GM12865 (cell line): ENCODE data around the gene PDE3A.
"Not testable (repeated sequence)": the region's sequence is repeated elsewhere in the genome, so short reads cannot be mapped to it uniquely, and the experiment has no call there.

ENCODE experiments used
- DNase-seq: peaks from one replicate; pipeline ENCODE4 v3.0.0; 2010; ENCODE audit warnings: low read depth
- H3K4me3 ChIP-seq: 2 replicates; pipeline ENCODE4 v1.5.1; 2011; ENCODE audit warnings: mild to moderate bottlenecking, low read depth, low read length, control low read depth
- CTCF ChIP-seq: IDR thresholded peaks from 2 replicates; pipeline ENCODE4 v1.5.1; 2011; ENCODE audit warnings: low read length, control low read depth, low read depth, inconsistent platforms; ENCODE audit not compliant: insufficient read depth; ENCODE audit errors: missing control alignments

Gene PDE3A

GRCh38 chr12:20372326-20373096, 4.2 kb downstream of the PDE3A start:
- no peak overlapping the region for H3K4me3 ChIP-seq
- TF ChIP-seq CTCF = no peak
- DNase-seq = no peak

- H3K4me3 ChIP-seq = no peak overlapping the region
- no peak for TF ChIP-seq CTCF
- DNase-seq = no peak
These were observed 6.5 kb downstream of the PDE3A start for GRCh38 chr12:20374795-20375194.

- no peak for DNase-seq
- H3K4me3 ChIP-seq = no peak overlapping the region
- TF ChIP-seq CTCF = no peak
These were observed 7.2 kb downstream of the PDE3A start for GRCh38 chr12:20375560-20375959.

GRCh38 chr12:20376984-20377383, 8.6 kb downstream of the PDE3A start:
- TF ChIP-seq CTCF = peak; percentile 24
- peak; percentile 17 for DNase-seq
- no peak overlapping the region for H3K4me3 ChIP-seq

GRCh38 chr12:20377750-20378149, 9.4 kb downstream of the PDE3A start:
- no peak for TF ChIP-seq CTCF
- no peak overlapping the region for H3K4me3 ChIP-seq
- DNase-seq = no peak

GRCh38 chr12:20382117-20382516, 13.8 kb downstream of the PDE3A start:
- no peak for TF ChIP-seq CTCF
- no peak overlapping the region for H3K4me3 ChIP-seq
- DNase-seq = no peak

GRCh38 chr12:20383612-20384011, 15.3 kb downstream of the PDE3A start:
- no peak for DNase-seq
- no peak for TF ChIP-seq CTCF
- H3K4me3 ChIP-seq = no peak overlapping the region

- not testable (repeated sequence) for DNase-seq
These were observed 16.5 kb downstream of the PDE3A start for GRCh38 chr12:20384836-20385235.

More at GRCh38 chr12:20384836-20385235, 16.5 kb downstream of the PDE3A start:
- not testable (repeated sequence) for H3K4me3 ChIP-seq
